GM21723 (cell line): ENCODE results near the gene MAP3K9.
A peak's percentile ranks its signal among the peaks of the same experiment; 100 is the strongest.

Experiments used
- ATAC-seq: cut with Tn5 transposase; IDR thresholded peaks from one replicate; pipeline ENCODE4 v1.9.1; 2021; ENCODE audit warnings: mild to moderate bottlenecking, moderate library complexity; ENCODE audit not compliant: unreplicated experiment

Gene MAP3K9

DNA sequence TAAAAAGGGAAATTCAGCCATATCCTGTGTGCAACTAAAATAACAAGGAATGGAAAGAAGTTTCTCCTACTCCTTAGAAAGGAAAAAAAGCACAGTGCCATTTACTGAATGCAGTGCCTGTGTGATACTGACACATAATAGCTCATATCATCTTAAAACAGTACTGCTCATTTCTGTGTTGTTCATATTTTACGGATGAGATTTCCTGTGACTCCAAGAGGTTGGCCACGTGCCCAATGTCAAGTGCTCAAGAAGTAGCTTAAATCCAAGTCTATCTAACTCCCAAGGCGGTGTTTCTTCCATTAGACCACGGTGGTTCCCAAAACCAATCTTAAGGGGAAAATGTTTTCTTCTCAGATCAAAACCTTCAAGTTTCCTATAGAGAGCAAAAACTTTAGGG is 20.0 kb downstream of the MAP3K9 start:
- ATAC-seq, result no peak

DNA sequence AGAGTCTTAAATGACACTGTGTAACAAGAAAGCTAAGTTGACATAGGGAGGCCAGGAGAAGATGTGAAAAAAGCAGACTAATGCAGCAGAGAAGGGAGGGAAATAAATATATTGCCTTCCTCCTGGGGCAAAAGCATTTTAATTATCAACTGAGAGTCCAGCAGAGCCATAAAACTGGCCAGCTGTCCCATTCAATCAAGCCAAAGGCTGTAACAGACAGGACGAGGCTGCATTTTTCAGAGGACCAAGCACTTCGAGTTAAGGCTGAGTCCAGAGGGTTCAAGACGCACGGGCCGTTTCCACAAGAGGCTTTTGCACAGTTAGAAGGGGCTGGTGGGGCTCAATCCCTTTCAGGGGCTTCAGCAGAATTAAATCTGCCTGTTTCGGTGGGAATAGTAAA is 20.4 kb downstream of the MAP3K9 start:
- no peak for ATAC-seq

DNA sequence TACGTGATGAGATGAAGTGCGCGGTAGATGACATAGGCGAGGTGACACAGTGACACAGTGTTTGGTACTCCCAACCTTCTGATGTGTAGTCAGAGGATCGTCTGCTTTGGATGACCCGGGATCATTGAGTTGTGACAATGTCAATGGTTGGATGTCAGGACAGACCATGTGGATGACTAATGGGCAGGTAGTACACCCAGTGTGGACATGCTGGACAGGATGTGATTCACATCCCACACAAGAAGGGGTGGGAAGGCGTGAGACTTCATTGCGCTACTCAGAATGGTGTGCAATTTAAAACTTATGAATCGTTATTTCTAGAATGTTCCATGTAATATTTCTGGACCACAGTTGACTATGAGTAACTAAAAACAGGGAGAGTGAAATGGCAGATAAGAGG is 23.8 kb downstream of the MAP3K9 start:
- ATAC-seq, result no peak

DNA sequence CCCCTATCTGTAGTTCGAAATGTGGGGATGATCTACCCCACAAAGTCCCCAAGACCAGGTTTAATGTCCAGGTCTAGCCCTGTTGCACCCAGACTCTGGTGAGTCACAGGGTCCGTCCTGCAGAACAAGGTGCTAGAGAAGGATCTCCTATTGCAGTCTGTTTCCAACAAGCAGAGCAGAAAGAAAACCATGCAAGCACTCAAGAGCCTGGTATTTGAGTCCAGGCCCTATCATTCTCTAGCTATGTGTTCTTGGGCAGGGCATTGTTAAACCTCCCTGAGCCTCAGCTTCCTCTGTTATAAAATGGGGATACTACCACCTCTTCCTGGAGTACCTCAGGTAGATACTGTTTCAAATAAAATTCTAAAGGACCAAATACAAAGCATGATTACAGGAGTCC is 24.4 kb downstream of the MAP3K9 start:
- no peak for ATAC-seq

DNA sequence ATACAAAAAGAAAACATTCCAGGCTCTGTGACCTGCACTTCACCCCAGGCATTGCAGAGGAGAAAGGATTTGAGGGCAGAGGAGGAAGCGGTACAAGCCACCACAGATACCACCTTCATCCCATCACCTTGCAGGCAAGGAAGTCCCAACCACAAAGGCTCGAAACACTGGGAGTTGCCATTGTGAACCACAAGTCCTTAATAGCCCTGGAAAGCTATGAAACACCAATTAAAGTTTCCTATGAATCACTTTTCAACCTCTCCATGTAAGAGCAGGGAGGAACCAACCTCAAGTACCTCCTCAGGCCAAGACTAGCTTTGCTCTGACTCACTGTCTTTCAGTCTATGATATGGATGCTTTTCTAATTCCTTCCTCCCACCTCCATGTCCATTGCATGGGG is 27.0 kb downstream of the MAP3K9 start:
- no peak for ATAC-seq

DNA sequence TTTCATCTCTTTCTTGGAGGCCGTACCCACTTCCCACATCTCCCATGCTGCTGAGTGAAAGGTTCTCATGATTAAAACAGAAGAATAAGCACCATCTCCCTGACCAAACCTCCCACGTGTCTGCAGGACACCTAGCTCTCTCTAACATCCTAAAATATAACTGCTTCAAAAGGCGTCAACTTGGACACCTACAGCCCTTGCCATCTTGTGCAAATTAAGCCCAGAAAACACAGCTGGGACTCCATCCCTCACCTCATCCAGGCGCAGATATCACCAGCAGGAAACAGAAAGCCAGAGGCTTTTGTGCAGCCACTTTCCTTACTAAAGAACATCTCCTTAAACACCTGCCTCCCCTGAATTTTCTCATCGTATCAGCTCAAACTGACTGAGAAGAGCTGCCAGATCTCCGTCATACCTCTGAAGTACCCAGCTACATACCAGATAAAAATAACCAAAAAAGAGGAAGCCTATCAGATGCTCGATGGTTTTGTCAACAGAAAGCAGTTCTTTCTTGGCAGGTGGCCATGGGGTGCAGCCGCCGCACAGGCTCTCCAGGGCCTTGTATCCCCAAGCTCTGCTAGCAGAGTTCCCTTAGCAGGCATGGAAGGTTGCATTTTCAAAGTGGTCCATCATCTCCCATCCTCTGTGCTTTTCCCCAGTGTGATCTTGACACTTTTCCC is 28.8 kb downstream of the MAP3K9 start:
- no peak for ATAC-seq

DNA sequence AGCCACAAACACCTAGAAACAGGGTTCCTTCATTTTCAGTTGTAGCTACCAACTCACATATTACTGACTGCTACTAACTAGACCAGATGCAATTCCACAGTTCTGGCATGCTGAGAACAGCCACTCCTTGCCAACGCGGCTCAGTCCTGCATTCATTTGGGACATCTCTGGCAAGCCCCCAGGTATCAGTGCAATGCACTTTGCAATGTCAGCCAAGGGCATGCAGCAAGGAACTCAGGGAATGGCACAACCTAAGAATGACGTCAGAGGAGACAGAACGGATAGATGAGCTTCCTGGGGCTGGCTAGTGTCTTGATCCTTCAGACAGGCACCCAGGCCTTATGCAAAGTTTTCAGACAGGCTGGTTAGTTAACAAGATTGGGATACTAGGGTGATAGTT is 29.6 kb downstream of the MAP3K9 start:
- no peak for ATAC-seq

DNA sequence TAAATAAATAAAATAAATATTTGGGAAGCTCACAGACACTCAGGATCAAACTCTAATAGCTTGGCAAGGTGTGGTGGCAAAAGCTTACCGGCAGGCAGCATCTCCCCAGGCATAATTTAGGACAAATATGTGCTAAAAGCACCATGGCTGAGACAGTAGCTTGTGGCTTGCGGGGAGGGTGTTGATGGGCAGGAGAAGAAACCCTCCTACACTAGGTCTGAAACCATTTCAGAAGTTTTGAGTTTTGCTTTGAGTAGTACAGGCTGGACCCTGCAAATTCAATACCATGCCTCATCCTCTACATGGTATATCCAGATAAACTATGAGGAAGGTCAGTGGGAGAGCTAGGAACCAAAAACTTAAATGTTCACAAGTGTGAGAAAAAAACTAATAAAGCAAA is 33.1 kb downstream of the MAP3K9 start:
- peak; percentile 49 for ATAC-seq

DNA sequence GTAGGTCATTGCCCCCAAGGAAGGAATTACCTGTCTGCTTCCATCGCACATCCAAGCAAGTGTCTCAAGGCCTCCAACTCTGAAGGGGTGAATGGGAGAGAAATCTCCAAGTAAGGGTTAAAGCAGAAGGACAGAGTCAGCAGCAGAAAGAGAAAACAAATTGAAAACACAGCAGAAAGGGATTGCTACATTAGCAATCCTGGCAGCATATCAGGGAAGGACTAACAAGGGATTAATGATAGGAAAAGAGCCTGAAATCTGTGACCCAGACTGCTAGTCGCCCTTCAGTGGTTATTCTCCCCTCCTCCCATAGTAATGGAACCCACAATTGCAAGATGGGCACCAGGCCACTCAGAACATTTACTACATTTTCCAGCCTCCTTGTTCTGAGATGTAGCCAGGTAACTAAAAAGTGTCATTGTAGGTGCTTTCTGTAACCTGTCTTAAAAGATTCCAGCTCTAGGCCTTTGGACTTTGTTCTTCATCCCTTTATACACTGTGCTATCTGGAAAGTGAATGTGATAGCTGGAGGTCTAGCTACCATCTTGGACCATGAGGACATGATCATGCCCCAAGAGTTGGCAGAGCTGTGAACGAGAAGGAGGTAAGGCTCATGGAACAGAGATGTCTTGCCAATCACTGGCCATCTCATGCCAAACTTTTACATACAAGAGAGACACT is 36.0 kb downstream of the MAP3K9 start:
- ATAC-seq, result no peak

DNA sequence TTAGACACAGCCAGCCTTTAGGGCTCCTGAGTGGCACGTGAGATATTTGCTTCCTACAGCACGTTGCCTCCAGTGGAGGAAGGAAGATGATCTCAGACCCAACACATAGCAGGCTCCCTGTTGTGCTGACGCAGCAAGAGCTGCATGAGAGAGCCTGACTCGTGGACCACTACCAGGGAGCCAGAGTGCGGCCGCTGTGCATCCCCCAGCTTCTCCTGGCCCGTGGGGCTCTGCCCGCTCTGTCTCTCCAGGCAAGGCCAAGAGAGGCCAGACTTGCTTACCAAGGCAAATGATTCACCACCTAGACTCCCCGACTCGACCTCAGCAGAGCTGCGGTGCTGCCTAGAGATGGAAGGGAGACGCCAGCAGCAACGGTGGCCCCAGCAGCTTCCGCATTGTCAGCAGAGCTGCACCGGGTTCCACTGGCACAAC is 37.5 kb downstream of the MAP3K9 start:
- ATAC-seq, result no peak

DNA sequence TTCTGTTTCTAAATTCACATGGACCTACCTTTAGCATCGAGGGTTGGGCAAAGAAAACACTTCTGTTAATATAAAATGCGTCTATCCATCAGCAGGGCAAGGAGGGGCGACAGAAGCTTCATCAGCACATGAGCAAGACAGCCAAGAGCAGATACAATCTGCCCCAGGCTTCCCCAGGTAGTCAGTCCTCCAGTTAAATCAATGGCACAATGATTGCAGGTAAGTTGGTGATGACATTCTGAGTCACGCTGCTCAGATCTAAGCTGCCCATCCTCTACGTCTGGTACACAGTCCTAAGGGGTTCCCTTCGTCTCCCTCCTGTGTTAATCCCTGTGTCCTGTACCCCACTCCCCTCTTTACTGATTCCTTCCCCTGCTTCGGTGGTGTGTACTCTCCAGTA is 38.8 kb downstream of the MAP3K9 start:
- ATAC-seq, result no peak

DNA sequence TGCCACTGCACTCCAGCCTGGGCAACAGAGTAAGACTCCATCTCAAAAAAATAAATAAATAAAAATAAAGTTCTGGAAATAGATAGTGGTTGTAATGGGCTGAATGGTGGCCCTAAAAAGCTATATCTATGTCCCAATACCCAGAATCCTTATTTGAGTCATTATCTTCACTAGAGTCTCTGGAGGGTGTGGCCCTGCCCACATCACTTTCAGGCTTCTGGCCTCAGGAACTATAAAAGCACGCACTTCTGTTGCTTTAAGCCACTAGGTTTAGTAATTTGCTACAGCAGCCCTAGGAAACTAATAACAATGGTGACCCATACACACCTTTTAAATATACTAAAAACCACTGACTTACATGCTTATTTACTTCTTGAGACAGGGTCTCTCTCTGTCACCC is 49.9 kb downstream of the MAP3K9 start:
- ATAC-seq, result no peak

DNA sequence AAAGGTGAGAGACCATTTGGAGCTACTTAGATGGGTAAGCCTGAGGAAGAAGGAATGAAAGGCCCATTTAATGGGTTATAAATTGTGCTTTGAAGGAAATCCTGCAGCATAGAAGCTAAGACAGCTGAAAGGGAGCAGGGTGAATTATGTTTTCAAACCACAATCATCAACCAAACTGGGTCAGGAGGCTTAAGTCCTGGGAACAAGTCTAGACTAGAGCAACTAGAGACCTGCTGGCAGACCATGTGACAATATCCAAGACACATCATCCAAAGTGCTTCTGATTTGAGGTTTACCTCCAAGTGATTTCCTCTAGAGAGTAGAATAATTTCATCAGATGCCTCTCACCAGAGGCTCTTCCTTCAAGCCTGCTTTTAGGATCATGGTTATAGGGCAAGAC is 53.7 kb downstream of the MAP3K9 start:
- ATAC-seq, result no peak

DNA sequence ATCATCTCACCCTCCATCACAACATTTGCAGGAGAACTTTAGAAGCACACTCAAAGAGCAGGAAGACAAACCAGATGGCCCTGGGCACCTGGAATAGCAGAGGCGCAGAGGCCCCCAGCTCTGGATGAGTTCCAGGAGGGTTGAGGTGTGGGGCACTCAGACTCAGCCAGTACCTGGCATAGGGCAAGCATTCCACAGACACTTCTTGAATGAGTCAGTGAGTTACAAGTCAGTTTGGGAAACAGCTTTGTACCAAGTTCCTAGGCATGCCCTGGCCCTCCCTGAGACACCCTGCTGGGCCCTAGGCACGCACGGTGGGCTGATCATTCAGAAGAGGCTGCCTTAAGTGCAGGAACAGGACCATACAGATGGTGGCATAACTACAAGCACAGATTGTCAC is 54.3 kb downstream of the MAP3K9 start:
- no peak for ATAC-seq

DNA sequence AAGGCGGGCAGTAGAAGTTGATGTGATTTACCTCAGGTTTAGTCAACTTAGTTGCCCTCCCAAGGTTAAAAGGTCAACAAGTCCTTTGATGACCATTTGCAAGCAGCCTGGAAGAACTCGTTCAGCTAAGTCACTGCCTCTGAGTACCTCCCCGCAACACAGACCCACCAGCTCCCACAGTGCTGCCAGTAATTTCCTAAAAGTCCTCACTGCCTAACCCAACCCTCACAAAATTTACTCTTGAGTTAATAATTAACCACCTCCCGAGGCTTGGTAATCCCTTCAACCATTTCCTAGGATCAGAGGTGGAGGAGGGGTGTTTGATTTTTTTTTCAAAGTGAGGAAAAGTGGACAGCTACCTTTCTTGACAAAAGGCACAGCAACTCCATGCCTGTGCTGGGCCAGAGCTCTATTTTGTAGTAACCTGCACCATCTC is 55.8 kb downstream of the MAP3K9 start:
- no peak for ATAC-seq

DNA sequence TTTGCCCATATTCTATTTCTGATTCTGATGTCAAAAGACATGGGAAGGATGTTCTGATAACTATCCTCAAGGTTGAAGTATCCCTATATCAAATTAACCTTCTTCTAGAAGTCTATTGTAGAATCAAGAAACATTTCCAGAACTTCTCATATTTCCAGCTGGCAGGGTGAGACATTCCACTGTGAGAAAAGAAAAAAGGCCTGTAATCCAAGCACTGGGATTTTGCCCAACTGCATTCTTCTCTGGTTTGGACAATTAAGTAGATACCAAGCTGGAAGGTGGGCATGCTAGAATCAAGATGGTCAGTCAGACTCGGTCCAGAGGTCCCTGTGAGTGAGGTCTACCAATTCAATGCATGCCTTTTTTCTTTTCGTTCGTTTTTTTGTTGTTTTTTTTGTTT is 60.9 kb downstream of the MAP3K9 start:
- no peak for ATAC-seq

DNA sequence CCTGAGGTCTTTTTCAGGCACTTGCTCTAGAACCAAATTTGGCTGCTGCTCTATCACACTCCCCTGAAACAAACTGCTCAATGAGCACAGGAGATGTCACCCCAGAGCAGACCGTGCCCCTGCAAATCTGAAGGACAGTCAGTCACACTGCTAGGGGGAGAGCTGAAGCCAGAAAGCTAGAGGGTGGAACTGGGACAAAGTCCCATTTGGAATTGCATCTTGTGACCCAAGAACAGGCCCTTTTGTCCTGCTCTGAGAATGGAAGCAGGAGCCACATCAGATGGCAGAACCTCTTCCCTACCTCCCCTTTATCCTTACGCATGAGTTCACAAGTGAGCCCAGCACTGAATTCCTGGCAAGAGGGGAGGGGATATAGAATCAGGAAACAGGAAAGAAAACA is 64.7 kb downstream of the MAP3K9 start:
- ATAC-seq, result no peak

DNA sequence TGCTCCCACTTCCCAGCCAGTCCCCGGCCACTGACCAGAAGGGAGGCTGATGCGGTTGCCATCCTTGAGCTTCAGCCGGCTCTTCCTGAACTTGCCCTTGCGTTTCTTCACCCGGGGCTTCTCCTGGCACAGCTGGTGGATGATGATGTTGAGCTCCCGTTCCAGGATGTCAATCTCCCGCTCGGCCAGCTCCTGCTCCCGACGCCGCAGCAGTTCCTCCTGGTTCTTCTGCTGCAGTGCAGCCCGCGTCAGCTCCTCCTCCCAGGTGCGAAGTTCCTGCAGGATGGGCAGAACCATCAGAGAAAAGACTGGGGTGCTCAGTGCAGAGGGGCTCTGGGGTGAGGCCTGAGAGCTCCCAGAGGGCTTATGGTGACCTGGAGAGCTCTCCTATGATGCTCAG is 67.0 kb downstream of the MAP3K9 start:
- ATAC-seq, result no peak

DNA sequence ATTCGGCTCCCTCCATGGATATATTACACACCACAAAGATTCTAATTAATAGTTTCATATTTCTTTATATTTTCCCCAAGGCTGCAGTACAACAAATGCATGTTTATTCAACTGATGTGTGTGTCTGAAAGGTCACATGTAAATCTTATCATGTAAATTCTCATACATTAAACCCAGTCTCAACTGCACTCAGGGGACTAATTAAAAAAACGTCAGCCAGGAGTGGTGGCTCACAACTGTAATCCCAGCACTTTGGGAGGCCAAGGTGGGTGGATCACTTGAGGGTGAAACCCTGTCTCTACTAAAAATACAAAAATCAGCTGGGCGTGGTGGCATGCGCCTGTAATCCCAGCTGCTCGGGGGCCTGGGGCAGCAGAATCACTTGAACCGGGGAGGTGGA is 67.8 kb downstream of the MAP3K9 start:
- ATAC-seq, result no peak

DNA sequence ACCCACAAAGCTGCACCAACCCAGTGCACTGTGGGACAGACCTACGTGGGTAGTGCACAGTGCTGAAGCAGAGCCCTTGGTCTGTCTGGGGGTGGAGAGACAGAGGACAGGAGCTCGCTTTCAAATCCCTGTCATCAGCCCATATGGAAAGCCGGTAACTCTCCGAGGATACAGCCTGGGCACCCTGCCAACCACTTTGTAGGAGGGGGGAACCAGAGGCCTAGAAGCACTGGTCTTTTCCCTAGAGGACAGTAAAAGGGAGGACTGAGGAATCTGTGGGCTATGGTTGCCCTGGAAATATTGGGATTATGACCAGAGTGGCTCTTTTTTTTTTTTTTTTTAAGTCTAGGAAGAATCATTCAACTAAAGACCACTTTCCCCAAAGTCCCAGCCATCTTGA is 74.3 kb downstream of the MAP3K9 start:
- ATAC-seq, result no peak

DNA sequence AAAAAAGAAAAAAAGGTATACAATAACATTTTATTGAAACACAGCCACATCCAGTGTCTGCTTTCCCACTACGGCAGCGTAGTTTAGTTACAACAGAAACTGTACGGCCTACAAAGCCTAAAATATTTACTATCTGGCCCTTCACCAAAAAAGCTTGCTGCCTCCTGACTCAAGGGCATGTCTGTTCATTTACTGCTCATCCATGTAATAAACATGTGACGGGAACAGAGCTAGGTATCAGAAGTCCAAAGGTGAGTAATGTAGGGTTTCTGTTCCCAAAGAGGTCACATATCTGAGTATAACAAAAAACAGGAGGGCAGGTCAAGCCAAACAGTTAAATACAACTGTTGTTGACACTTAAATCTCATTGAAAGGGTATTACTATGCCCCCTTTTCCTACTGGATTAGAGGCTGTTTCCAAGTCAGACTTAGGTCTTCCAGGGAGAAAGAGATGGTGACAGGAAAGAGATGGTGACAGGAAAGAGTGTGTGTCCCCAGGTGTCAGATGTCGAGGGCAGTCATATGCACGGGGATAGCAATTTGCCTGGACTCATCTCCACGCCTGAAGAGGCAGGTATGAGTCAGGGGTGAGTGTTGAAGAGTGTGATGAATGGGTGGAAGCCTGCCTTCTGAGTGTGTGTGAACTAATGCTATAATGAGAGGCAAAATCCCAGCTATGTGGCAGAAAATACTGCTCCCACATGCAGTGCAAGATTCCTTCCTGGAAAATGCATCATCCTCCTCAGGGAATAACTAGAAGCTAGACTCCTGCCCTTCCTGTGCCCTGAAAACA is 77.7 kb downstream of the MAP3K9 start:
- no peak for ATAC-seq

DNA sequence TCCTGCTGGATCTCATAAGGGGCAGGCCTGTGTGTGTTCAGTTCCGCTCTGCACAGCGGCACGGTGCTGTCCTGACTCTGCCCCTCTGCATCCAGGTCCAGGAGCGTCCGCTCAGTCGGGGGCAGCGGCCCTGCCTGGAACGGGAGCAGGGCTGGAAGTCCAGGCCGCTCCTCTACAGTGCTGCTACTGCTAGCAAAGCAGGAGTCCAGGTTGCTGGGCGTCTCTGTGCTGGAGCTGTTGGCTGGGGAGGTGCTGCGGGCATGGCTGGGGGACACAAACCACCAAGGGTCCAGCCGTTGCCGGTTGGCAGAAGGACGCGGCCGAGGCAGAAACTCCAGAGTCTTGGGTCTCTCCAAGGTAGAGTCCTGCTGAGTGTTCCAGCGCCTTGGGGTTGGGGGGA is 78.9 kb downstream of the MAP3K9 start:
- ATAC-seq, result no peak
